Spleen (tissue), 7 donors: ENCODE measurements around the gene KLHDC3.

Experiments
- CTCF ChIP-seq, 11 experiments: fragments of 200-600 bp in 7 of 11; fragments of 450-650 bp in 4 of 11; sonication (generic) in 4 of 11; IDR thresholded peaks in 8 of 11; conservative IDR thresholded peaks in 3 of 11; 1 replicate in 7 of 11; 2 replicates in 4 of 11; pipeline versions ENCODE4 v1.4.0 to v1.8.0; 2016 to 2021; ENCODE audit warnings: antibody characterized with exemption in 11 of 11, inconsistent platforms in 4 of 11, mild to moderate bottlenecking in 1 of 11
- POLR2A ChIP-seq, 3 donors: fragments of 450-650 bp; IDR thresholded peaks; one replicate each; pipeline ENCODE4 v1.5.1; 2017; ENCODE audit warnings: antibody characterized with exemption in 3 of 3, mild to moderate bottlenecking in 1 of 3
- donor health status: DM: no; HTN: no; CAD: no; lungs with moderate emphysema.
- donor health status: DM: no; HTN: no; CAD: no.
- donor health status: DM: no; HTN: no; CAD: no.

- TF ChIP-seq CTCF (IDR thresholded peaks at IDR 0.05 in 8 of 11, conservative IDR thresholded peaks at IDR 0.05 in 3 of 11) = no peak
- TF ChIP-seq POLR2A (IDR thresholded peaks at IDR 0.05) = no peak
Measured at GRCh38 chr6:43061861-43062260, 47.8 kb downstream of the KLHDC3 start.
